Measurements from ENCODE around the gene PTGIS.

Gene PTGIS

DNA sequence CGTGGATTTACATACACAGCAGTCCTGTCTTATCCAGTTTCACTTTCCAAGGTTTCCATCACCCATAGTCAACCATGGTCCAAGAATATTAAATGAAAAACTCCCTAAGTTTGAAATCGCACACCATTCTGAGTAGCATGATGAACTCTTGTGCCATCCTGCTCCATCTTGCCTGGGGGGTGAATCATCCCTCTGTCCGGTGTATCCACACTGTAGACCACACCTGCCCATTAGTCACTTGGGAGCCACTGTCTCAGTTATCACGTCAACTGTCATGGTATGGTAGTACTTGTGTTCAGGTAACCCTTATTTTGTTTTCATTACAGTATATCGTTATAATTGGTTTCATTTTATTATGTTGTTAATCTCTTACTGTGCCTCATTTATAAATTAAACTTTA is 38.5 kb downstream of the PTGIS start:
- no peak for DNase-seq (ENCODE audit: low spot score)

DNA sequence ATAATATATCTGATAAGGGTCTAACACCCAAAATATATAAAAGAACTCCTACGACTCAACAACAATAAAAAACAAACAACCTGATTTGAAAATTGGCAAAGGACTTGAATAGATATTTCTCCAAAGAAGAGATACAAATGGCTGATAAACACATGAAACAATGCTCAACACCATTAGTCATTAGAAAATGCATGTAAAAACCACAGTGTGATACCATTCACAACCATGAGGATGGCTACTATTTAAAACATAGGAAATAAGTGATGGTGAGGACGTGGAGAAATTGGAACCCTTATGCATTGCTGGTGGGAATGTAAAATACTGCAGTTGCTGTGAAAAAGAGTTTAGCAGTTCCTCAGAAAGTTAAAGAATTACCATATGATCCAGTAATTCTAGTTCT is 41.4 kb downstream of the PTGIS start:
- DNase-seq (ENCODE audit: low spot score): no peak

DNA sequence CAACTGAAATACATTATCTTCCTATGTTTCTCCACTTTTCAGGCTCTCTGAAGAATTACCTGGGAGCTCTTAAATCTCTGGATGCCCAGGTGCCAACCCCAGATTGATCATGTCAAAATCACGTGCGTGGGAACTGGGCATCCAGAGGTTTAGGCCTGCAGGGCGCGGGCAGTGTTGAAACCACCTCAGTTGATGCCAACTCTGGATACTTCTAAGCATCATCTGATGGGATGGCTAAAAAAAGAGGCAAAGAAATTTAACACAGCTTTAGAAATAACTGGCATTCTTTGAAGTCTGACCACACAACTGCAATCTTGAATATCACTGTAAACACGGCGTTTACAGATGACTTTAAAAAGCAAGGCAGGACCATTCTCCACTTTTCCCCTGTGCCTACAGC is 41.9 kb downstream of the PTGIS start:
- DNase-seq (ENCODE audit: low spot score): no peak

DNA sequence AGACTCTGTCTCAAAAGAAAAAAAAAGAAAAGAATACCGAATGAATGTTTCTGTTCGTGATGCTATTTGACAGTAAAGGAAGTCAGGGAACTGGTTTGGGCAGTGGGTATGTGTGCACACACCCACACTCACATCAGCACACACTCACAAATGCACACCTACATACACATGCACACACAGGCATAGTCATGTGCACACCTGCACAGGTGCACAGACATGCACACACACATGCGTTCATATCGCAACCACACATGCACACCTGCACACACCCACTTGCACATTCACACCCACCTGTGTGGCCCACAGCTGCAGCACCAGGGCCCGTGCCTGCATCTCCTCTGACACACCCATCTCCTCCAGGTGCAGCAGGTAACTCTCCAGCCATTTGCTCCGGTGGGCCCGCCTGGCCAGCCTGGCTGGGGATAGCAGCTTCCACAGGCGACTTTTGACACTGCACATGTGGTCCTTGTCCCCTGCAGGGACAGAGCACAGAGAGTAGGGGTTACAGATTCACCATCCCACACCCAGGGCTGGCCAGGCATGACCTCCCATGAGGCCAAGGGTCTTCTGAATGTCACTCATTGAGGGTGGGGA is 44.1 kb downstream of the PTGIS start:
- no peak for DNase-seq (ENCODE audit: low spot score)

DNA sequence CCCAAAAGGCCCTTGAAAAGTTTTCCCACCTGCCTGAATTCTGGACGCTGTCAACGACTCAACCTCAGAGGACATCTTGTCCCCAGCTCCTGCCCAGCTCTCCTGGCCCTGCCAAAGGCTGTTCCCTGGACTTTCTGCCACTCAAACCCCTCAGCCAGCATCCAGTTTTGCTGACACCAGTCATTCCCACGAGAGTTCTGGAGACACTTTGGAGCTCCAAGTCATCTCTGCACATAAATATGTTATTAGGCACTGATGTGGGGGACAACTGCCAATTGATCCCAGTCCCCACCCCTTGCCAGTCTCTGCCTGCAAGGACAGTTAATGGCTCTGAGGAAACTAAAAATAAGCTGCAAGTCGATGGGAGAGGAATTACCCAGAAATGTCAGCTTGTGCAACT is 46.6 kb downstream of the PTGIS start:
- DNase-seq (ENCODE audit: low spot score): no peak

DNA sequence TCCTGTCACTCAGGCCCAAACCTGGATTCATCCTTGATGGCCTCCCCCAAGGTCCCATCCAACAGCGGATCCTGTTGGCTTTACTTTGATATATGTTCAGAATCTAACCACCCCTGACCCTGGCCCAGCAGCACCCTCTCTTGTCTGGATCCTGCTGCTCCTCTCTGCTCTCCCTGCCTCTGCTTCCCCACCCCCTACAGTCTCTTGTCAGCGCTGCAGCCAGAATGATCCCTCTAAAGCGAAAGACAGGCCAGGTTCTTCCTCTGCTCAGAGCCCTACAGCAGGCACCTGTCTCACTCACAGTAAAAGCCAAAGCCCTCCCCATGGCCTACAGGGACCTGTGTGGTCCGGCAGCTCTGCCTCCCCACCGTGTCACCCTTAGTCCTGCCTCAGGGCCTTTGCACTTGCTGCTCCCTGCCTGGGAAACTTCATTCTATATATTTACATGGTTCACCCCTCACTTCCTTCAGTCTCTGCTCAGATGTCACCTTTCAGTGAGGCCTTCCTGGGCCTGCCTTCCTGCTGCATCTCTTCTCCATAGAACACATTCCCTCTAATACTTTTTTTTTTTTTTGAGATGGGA is 48.1 kb downstream of the PTGIS start:
- DNase-seq (ENCODE audit: low spot score): no peak

DNA sequence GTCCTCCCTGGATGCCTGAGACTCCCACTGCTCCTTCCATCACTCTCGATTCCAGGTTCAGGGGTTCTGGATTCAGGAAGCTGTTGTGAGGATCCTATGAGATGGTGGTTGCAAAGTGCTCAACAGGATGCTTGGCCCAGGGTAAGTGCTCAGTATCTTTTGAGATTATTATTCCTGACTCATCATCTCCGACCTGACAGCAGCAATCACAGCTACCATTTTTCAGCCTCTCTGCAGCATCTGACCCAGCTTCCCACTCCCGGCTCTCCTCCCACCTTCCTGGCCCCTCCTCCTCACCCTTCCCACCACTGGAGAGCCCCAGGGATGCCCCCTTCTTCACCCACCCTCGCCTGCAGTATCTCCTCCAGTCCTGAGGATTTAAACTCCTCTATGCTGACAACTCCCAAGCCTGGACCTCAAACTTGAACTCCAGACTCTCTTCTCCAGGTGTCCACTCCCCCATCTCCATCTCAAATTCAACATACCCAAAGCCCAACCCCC is 48.7 kb downstream of the PTGIS start:
- no peak for DNase-seq (ENCODE audit: low spot score)

DNA sequence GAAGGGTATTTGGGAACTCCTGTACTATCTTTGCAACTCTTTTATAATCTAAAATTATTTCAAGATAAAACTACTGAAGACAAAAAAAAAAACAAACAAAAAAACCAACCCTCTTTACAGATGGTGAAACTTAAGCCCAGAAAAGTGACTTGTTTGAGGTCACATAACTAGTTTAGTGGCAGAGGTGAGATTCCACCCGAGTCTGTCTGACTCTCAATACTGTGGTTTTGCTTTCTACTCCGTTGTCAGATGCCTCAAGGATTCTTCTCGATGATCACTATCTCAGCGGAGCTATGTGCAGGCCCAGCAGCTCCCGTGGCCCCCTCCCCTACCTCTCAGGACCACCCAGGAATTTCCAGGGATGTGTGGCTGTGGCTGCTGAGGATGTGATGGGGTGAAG is 49.4 kb downstream of the PTGIS start:
- DNase-seq (ENCODE audit: low spot score): no peak

DNA sequence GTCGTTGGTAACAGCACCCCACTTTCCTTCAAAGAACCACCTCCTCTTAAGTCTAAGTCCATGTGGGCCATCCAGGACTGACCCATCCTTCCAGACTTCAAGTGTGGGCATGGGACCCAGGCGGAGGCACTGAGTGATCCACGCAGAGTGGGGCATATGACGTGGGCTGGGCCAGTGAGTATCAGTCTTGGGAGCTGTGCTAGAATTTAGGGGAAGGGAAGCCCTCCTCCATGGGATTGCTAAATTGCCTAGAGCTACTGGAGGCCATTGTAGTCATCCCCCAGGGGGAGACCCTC is 50.2 kb downstream of the PTGIS start:
- no peak for DNase-seq (ENCODE audit: low spot score)

DNA sequence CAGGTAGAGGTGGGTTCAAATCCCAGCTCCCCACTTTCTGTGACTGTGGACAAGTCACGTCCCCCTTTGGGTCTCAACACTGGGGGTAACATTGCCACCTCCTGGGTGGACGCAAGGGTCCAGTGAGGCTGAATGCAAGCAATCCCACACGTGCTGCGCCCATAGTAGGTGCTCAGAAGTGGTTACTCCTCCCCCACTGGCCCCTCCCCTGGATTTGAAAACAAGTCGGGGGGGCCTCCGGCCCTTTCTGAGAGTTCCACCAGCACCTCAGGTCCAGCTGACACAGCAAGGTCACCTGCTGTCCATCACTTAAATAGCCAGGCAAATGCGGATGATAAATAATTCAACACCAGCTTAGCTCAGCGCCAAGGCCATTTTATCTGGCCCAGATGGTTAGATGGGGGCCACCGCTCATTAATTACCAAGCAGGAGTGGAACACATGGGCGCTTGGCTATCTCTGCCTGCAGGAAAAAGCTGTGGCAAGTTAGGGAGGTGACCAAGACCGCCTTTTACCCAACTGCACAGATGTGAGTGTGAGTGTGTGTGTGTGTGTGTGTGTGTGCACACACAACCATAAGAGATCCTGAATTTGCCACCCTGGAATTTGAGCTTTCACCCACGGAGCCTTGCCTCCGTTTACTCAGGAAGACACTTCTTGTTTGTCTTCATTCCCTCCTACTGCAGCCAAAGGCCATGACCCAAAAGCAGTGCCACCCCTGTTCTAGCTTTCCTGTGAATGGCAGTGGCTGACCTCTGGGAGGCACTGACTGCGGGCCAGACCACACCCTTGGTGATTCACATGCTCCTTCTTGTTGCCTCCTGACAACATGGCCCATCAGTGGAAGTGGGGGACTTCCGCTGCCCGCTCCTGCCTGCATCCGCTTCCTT is 50.8 kb downstream of the PTGIS start:
- no peak for DNase-seq (ENCODE audit: low spot score)

DNA sequence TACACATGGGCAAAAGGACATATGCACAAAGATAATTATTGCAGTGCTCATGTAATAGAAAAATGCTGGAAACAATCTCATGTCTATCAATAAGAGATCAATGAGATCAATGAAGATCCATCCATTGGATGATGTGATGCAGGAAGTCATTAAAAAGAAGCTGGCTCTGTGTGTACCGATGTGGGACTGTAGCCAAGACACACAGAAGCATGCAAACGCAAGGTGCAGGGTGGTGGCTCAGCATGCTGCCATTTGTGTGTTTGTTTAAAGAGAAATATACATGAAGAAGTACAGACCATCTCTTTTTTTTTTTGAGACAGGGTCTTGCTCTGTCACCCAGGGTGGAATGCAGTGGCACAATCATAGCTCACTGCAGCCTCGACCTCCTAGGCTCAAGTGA is 52.4 kb downstream of the PTGIS start:
- DNase-seq (ENCODE audit: low spot score): no peak

DNA sequence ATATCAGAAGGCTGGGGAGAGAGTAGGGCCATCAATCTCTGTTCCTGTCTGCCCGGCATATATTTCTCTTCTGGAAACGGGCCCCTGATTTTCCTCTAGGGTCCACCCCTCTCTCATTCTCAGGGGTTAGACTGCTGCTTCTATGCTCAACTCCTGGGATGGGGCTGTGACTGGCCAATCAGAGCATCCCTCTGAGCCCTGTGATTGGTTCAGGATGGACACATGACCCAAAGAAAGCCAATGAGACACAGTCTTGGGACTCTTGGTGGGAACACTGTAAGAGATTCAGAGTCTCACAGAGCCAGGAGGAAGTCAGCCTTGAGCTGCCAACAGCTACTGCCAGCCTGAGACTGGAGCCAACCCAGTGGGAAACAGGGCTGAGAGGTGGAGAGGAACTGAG is 54.4 kb downstream of the PTGIS start:
- no peak for DNase-seq (ENCODE audit: low spot score)

DNA sequence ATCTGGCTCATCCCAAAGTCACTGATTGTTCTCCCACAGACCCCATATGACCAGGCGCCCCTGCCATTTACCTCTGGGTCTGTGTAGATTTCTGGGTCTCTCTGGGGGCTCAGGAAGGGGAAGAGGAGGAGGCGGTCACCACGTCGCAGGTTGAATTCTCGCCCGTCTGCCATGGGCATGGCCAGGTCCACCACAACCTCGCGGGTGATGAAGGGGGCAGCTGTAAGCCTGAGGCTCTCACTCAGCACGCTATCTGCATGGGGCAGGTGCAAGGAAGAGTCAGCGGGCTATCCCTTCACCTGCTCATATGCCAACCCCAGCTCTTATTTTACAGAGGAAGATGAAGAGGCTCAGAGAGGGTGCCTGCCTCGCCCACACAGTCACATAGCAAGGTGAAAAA is 54.9 kb downstream of the PTGIS start:
- DNase-seq (ENCODE audit: low spot score): no peak

DNA sequence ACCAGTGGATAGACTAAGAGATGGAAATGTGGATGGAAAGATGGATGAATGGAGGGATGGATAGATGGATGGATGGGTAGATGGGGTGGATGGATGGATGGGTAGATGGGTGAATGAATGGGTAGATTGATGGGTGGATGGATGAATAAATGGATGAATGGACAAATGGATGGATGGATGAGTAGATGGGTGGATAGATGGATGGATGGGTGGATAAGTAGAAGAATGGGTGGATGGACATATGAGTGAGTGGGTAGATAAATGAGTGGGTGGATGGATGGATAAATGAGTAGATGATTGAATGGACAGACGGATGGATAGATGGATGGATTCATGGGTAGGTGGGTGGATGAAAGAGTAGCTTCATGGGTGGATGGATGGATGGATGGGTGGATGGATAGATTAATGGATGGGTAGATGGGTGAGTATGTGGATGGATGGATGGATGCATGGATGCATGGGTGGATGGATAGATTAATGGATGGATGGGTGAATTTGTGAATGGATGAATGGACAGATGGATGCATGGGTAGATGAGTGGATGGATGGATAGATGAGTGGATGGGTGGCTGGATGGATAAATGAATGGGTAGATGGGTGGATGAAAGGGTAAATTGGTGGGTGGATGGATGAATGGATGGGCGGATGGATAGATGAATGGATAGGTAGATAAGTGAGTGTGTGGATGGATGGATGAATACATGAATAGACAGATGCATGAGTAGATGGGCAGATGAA is 56.0 kb downstream of the PTGIS start:
- no peak for DNase-seq (ENCODE audit: low spot score)

DNA sequence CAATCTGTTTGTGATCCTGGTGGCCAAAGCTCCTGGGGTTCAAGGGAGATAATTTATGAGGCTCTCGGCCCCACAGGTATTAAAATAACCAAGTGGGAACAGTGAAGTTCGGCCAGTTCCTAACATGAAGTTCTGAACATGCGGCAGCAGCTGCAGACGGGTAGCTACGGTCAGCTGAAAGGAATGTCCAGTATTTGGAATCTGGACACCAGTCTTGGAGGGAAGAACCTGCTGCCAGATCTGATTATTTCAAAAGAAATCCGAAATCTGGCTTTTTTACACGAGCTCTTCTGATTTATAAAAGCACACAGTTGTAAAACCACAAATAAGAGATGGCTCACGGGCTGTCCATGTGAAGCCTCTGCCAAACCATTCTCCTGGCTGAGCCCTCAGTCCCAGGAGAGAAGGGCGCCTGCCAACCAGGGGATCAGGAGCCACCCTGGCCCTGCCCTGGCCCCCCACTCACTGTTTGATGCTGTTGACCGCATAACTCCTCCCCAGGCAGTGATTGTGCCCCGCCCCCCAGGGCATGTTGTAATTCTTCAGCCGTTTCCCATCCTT is 57.3 kb downstream of the PTGIS start:
- no peak for DNase-seq (ENCODE audit: low spot score)

DNA sequence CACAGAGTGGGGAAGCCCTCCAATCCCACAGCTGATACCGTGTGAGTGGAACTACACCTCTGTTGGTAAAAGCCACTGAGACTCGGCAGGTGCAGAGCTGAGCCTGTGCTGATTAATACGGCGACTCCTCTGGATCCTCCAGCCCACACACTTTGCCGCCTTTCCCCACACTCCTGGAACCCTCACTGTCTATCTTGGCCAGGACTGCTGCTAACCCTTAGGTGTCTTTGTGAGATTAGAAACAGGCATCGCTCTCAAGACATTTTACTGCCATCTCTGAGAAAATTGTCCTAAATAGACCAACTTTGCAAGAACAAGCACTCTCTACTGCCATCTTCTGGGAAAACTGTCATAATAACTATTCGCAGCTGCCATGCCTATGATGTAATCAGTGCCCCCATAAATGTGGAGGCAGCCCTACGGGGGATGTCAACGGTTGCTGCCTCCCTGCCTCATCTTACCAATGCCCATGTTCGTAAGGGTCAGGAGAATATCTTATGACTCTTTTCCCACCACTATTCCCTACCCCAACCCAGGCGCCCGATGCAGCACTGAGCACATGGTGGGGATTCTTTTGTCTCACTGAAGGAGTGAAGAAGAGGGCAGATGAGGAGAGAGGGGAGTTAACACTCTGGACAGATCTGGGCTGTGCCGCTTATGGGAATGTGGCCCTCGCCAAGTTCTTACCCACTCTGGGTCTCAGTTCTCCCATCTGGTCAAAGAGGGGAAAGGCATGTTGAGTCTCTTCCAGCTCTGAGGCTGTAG is 59.3 kb downstream of the PTGIS start:
- peak; percentile 80 for DNase-seq (ENCODE audit: low spot score)

DNA sequence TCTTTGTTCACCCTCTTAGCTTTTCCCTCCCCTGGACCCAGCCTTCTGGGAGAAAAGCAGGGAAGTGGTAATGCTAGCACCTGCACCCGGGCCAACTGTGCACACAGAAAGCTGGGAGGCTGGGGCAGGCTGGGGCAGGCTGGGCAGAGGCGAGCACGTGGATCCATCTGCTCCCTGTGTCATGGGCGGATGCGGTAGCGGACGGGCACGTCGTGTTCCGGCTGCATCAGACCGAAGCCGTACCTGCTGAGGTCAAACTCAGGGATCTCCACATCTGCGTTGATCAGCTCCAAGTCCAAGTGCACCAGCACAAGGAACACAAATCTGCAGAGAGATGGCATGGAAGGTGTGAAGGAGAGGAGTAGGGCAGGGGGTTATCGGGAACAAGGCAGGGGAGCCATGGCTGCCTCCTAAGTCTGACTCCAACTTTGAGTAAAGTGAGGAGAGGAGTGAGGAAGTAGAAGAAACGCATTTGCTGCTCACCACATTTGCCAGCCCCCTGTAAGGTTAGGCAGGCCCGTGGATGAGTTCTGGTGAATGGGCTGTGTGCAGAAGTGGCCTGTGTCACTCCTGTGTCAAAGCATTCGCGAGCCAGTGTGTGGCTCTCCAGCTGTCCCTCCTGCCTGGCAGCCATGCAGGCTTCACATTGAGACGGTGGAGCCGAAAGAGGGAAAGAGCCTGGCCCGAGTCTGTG is 60.0 kb downstream of the PTGIS start:
- no peak for DNase-seq (ENCODE audit: low spot score)

DNA sequence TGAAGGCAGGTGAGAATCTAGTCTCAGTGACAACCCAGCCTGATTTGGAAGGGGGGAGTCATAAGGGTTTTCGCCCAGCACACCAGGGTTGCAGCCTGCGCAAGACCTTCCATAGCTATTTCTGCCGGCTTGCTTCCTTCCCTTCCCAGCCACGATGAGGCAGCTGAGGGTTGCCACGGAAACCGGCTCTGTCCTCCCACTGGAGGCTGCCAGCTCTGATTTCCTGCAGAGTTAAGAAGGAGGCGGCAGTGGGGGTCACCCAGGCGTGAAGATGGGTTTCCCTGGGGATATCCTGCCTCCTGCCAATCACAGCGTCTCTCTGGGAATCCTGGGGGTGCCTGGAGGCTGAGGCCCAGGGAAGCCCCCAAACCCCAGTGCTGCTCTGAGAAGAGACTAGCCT is 62.4 kb downstream of the PTGIS start:
- DNase-seq (ENCODE audit: low spot score): peak; percentile 89

DNA sequence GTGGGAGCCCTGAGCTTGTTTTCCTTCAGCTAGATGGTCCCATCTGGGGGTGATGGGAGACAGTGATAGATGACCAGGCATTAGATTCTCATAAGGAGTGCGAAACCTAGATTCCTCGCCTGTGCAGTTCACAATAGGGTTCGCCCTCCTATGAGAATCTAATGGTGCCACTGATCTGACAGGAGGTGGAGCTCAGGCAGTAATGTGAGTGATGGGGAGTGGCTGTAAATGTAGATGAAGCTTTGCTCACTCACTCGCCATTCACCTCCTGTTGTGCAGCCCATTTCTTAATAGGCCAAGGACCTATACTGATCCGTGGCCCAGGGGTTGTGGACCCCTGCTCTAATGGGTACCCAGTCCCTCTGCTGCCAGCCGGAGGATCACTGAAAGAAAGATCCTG is 64.8 kb downstream of the PTGIS start:
- DNase-seq (ENCODE audit: low spot score): no peak

DNA sequence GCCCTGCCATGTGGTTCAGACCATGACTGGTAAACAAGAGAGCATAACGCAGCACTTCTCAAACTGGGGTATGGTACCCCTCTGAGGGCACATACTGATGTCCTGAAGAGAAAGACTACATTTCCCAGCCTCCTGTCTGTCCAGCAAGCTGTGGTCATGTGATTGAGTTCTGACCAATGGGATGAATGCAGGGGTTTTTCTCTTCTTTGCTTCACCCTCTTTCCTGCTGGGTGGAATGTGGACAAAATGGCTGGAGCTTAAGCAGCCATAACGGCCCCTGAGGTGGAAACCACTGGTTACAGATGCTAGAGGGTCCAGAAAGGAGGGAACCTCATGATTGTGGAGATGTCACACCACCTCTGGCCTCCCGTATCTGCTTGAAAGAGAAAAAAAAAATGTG is 66.0 kb downstream of the PTGIS start:
- DNase-seq (ENCODE audit: low spot score): peak; percentile 76

DNA sequence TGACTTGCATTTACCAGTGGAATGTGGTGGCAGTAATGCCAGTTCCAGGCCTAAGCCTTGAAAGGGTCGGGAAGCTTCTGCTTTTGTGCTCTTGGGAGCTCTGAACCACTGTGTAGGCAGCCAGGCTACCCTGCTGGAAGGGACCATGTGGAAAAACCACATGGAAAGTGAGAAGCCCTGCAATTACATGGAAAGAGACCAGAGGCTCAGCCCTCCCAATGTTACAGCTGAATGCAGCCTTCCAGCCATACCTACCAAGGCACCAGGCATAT is 70.6 kb downstream of the PTGIS start:
- DNase-seq (ENCODE audit: low spot score): no peak

Data from SK-N-DZ (cell line).